ENCODE results near the gene FLOT1. TPM values are rescaled to one million over a fixed set of nuclear protein-coding genes. Genes with fewer than 3 reads are reported as not detected.

Gene FLOT1
- total RNA-seq, 2 experiments from 2014 or later: 66.7 to 108 TPM

- Histone ChIP-seq H3K4me2 (ENCODE audit: low read length) (no peak overlapping the region), H4K20me1 (ENCODE audit: insufficient read depth, low read length) (no peaks in the 10 kb centered on the region), H3K27ac (ENCODE audit: low read depth, low read length, poor library complexity, severe bottlenecking) (no peak overlapping the region), H3K9me2 (ENCODE audit: insufficient read depth, low read length) (no peaks in the 10 kb centered on the region), H3K36me3 (ENCODE audit: insufficient read depth, low read length) (no peaks in the 10 kb centered on the region), H3K79me2 (ENCODE audit: insufficient read depth, low read depth, low read length) (no peaks in the 10 kb centered on the region), H3K4me1 (ENCODE audit: insufficient read depth, low read length, poor library complexity, severe bottlenecking) (no peaks in the 10 kb centered on the region), H3K4me3 (ENCODE audit: low read depth, low read length, poor library complexity, severe bottlenecking) (no peak overlapping the region), H3K9me3 (ENCODE audit: low read length) (no peaks in the 10 kb centered on the region), H2AFZ (ENCODE audit: low read length) (no peak overlapping the region)
- TF ChIP-seq, protein P1, sequence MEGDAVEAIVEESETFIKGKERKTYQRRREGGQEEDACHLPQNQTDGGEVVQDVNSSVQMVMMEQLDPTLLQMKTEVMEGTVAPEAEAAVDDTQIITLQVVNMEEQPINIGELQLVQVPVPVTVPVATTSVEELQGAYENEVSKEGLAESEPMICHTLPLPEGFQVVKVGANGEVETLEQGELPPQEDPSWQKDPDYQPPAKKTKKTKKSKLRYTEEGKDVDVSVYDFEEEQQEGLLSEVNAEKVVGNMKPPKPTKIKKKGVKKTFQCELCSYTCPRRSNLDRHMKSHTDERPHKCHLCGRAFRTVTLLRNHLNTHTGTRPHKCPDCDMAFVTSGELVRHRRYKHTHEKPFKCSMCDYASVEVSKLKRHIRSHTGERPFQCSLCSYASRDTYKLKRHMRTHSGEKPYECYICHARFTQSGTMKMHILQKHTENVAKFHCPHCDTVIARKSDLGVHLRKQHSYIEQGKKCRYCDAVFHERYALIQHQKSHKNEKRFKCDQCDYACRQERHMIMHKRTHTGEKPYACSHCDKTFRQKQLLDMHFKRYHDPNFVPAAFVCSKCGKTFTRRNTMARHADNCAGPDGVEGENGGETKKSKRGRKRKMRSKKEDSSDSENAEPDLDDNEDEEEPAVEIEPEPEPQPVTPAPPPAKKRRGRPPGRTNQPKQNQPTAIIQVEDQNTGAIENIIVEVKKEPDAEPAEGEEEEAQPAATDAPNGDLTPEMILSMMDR (conservative IDR thresholded peaks at IDR 0.05; ENCODE audit: low read length): no peak
- no peak for TF ChIP-seq EZH2phosphoT487 (IDR thresholded peaks at IDR 0.05; ENCODE audit: borderline replicate concordance, low read depth, low read length)
- no TSS peak for BruUV-seq (replicated peaks)
- intact Hi-C loops (cut with micrococcal nuclease; ENCODE audit: unreplicated experiment): no loop called here
- POLR2A ChIA-PET: no interaction called here
- CTCF ChIA-PET (ENCODE audit: unreplicated experiment): no interaction called here
- no peak for DNase-seq (ENCODE audit: low spot score)
These were observed 37.6 kb upstream of the FLOT1 start for GRCh38 chr6:30779850-30780641.

- ChIA-PET POLR2A (no interaction called here), CTCF (ENCODE audit: unreplicated experiment) (no interaction called here)
- no peak overlapping the region for H3K27ac ChIP-seq (ENCODE audit: low read depth, low read length, poor library complexity, severe bottlenecking)
- BruUV-seq (replicated peaks): no TSS peak
- H3K4me1 ChIP-seq (ENCODE audit: insufficient read depth, low read length, poor library complexity, severe bottlenecking): no peaks in the 10 kb centered on the region
- H3K9me3 ChIP-seq (ENCODE audit: low read length): no peaks in the 10 kb centered on the region
- TF ChIP-seq, protein P1 (conservative IDR thresholded peaks at IDR 0.05; ENCODE audit: low read length): no peak
- no peak for TF ChIP-seq EZH2phosphoT487 (IDR thresholded peaks at IDR 0.05; ENCODE audit: borderline replicate concordance, low read depth, low read length)
- no peaks in the 10 kb centered on the region for H3K79me2 ChIP-seq (ENCODE audit: insufficient read depth, low read depth, low read length)
- H3K36me3 ChIP-seq (ENCODE audit: insufficient read depth, low read length): no peaks in the 10 kb centered on the region
- no peak overlapping the region for H3K4me3 ChIP-seq (ENCODE audit: low read depth, low read length, poor library complexity, severe bottlenecking)
- DNase-seq (ENCODE audit: low spot score): no peak
- H3K4me2 ChIP-seq (ENCODE audit: low read length): no peak overlapping the region
- no peaks in the 10 kb centered on the region for H3K9me2 ChIP-seq (ENCODE audit: insufficient read depth, low read length)
- no peaks in the 10 kb centered on the region for H4K20me1 ChIP-seq (ENCODE audit: insufficient read depth, low read length)
- intact Hi-C loops (cut with micrococcal nuclease; ENCODE audit: unreplicated experiment): no loop called here
- no peak overlapping the region for H2AFZ ChIP-seq (ENCODE audit: low read length)
These were observed 35.6 kb upstream of the FLOT1 start for GRCh38 chr6:30778001-30778635.

DNA sequence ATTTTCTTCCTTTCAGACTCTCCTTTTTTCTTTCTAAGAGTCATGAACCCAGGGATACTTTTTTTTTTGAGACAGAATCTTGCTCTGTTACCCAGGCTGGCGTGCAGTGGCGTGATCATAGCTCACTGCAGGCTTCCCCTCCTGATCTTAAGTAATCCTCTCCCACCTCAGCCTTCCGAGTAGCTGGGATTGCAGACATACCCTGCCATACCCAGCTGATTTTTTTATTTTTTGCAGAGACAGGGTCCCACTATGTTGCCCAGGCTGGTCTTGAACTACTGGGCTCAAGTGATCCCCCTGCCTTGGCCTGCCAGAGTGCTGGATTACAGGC, 34.6 kb upstream of the FLOT1 start:
- H3K4me2 ChIP-seq (ENCODE audit: low read length): no peak overlapping the region
- CTCF ChIA-PET (ENCODE audit: unreplicated experiment): interaction anchor here (0.5 kb wide), 1 partner anchor 496 kb away, joined by 3 read pairs; no protein-coding TSS in a partner anchor

More for the DNA sequence above, 34.6 kb upstream of the FLOT1 start:
- intact Hi-C loops (cut with micrococcal nuclease; ENCODE audit: unreplicated experiment): no loop called here
- no peak for TF ChIP-seq EZH2phosphoT487 (IDR thresholded peaks at IDR 0.05; ENCODE audit: borderline replicate concordance, low read depth, low read length)
- TF ChIP-seq, protein P1 (conservative IDR thresholded peaks at IDR 0.05; ENCODE audit: low read length): no peak
- no peaks in the 10 kb centered on the region for H3K4me1 ChIP-seq (ENCODE audit: insufficient read depth, low read length, poor library complexity, severe bottlenecking)
- no TSS peak for BruUV-seq (replicated peaks)
- H4K20me1 ChIP-seq (ENCODE audit: insufficient read depth, low read length): no peaks in the 10 kb centered on the region
- DNase-seq (ENCODE audit: low spot score): no peak
- no peak overlapping the region for H3K27ac ChIP-seq (ENCODE audit: low read depth, low read length, poor library complexity, severe bottlenecking)
- no peaks in the 10 kb centered on the region for H3K9me2 ChIP-seq (ENCODE audit: insufficient read depth, low read length)
- H3K9me3 ChIP-seq (ENCODE audit: low read length): no peaks in the 10 kb centered on the region
- POLR2A ChIA-PET: no interaction called here
- H3K36me3 ChIP-seq (ENCODE audit: insufficient read depth, low read length): no peaks in the 10 kb centered on the region
- no peaks in the 10 kb centered on the region for H3K79me2 ChIP-seq (ENCODE audit: insufficient read depth, low read depth, low read length)
- no peak overlapping the region for H3K4me3 ChIP-seq (ENCODE audit: low read depth, low read length, poor library complexity, severe bottlenecking)
- no peak overlapping the region for H2AFZ ChIP-seq (ENCODE audit: low read length)
